IPS-20b (cell line): Measurements from ENCODE around the gene HADHB.

Source experiments
- H3K27ac ChIP-seq: one replicate; pipeline ENCODE4 v1.5.1; 2013; ENCODE audit warnings: low read length
- H3K27me3 ChIP-seq: 2 replicates; pipeline ENCODE4 v1.6.1; 2013; ENCODE audit warnings: mild to moderate bottlenecking, low read length, inconsistent platforms; ENCODE audit not compliant: insufficient read depth
- H3K36me3 ChIP-seq: 2 replicates; pipeline ENCODE4 v1.6.1; 2013; ENCODE audit warnings: low read depth, mild to moderate bottlenecking, inconsistent platforms, low read length, moderate library complexity; ENCODE audit not compliant: insufficient read depth
- H3K4me1 ChIP-seq: 2 replicates; pipeline ENCODE4 v1.6.1; 2013; ENCODE audit warnings: mild to moderate bottlenecking, control low read depth, inconsistent platforms, low read length, moderate library complexity; ENCODE audit not compliant: insufficient read depth
- H3K4me3 ChIP-seq: 2 replicates; pipeline ENCODE4 v1.5.1; 2013; ENCODE audit warnings: mild to moderate bottlenecking, low read length, inconsistent platforms
- H3K9ac ChIP-seq: 2 replicates; pipeline ENCODE4 v1.6.1; 2013; ENCODE audit warnings: low read depth, mild to moderate bottlenecking, inconsistent platforms, low read length, moderate library complexity
- H3K9me3 ChIP-seq: 2 replicates; pipeline ENCODE4 v1.6.1; 2013; ENCODE audit warnings: mild to moderate bottlenecking, low read depth, low read length, inconsistent platforms; ENCODE audit not compliant: insufficient read depth

Gene HADHB

GRCh38 chr2:26244309-26245230, at the start of gene HADHB, which contains the start of gene HADHA:
TSS of gene HADHB (plus strand) at chr2:26244939. CDS start at chr2:26254255, 9,316 bp downstream.
TSS of gene HADHA (minus strand) at chr2:26244632. CDS start at chr2:26244596, 36 bp downstream.
- no peaks in the 10 kb centered on the region for H3K9me3 ChIP-seq
- H3K4me3 ChIP-seq = peak within 1 kb of the TSS; percentile 94
- peak within 1 kb of the TSS; percentile 79 for H3K9ac ChIP-seq
- H3K27ac ChIP-seq = no peak within 1 kb of the TSS
- H3K36me3 ChIP-seq = no peaks in the 10 kb centered on the region
- H3K4me1 ChIP-seq = peaks cover 3% of the 10 kb centered on the region; the same call in 1 of the 2 replicates
- no peaks in the 10 kb centered on the region for H3K27me3 ChIP-seq

- Histone ChIP-seq H3K4me1 (no peaks in the 10 kb centered on the region), H3K4me3 (no peak overlapping the region), H3K36me3 (peaks cover 96% of the 10 kb centered on the region), H3K9ac (no peak overlapping the region), H3K27me3 (no peaks in the 10 kb centered on the region), H3K9me3 (no peaks in the 10 kb centered on the region), H3K27ac (no peak overlapping the region)
Observed at GRCh38 chr2:26195040-26195984, 49.4 kb upstream of the HADHB start.

DNA sequence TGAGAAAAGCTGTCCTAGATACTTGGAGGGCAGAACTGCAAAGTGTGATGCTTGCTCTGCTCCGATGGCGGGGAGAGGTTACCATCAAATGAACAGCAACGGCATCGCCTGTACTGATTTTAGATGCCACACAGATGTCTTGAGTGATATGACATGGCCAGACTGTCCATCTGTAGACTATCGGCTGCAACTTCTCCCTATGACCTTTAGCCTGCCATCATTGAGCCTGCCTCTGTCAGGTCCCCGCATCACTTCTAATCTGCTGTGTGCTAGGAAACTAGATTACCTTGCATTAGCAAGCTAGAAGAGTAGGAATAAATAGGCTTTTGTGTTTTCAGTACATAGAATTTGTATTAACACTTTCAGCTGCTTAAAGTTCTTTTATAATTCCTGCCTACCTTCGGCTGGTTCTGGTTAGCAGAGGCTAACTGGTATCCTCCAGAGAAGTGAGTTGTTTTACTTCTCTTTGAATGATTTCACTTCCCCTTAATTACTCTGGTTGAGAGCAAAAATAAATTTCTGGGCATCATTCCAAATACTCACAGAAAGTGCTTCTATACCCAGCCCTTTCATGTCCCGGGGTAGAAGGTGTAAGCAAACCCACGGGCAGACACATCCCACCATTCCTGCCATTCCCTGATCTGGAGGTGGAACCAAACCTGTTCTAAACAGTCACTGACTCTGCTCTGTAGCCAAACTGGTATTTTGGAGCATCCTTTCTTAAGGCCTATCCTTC, 47.9 kb upstream of the HADHB start:
- peaks cover 95% of the 10 kb centered on the region for H3K36me3 ChIP-seq
- no peak overlapping the region for H3K4me3 ChIP-seq

GRCh38 chr2:26197516-26197915, 47.2 kb upstream of the HADHB start:
- Histone ChIP-seq H3K4me3 (no peak overlapping the region), H3K9ac (no peak overlapping the region), H3K4me1 (no peaks in the 10 kb centered on the region), H3K27ac (no peak overlapping the region), H3K9me3 (no peaks in the 10 kb centered on the region), H3K27me3 (no peaks in the 10 kb centered on the region), H3K36me3 (peaks cover 95% of the 10 kb centered on the region)

More for the DNA sequence above, 47.9 kb upstream of the HADHB start:
- H3K9me3 ChIP-seq = no peaks in the 10 kb centered on the region
- H3K9ac ChIP-seq = no peak overlapping the region
- H3K4me1 ChIP-seq = no peaks in the 10 kb centered on the region
- H3K27me3 ChIP-seq = no peaks in the 10 kb centered on the region
- no peak overlapping the region for H3K27ac ChIP-seq

DNA sequence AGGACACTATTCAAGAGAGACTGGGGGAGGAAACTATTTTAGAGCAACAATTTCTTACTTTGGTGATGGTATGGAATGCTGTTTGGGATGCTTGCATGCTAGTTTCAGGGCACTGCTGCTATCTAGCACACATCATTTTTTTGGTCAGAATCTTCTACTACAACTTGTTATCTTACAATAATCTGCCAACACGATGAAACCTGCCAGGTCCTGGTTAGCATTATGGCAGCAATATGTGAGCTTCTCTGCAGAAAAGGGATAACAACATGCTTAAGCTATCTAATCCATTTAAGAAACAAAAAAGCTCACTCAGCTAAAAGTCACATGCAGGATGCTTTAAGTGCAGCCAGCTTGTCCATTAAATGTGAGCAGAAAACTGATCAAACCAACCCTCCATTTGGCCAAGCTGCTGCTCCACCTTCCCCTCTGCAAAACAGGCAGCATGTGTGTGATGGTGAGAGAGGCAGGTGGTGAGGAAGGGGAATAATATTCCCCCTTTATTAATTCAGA, 41.7 kb upstream of the HADHB start:
- Histone ChIP-seq H3K4me3 (no peak overlapping the region), H3K9me3 (no peaks in the 10 kb centered on the region), H3K36me3 (peaks cover 71% of the 10 kb centered on the region), H3K4me1 (no peaks in the 10 kb centered on the region; the same call in 1 of the 2 replicates), H3K27me3 (no peaks in the 10 kb centered on the region), H3K9ac (no peak overlapping the region), H3K27ac (no peak overlapping the region)

DNA sequence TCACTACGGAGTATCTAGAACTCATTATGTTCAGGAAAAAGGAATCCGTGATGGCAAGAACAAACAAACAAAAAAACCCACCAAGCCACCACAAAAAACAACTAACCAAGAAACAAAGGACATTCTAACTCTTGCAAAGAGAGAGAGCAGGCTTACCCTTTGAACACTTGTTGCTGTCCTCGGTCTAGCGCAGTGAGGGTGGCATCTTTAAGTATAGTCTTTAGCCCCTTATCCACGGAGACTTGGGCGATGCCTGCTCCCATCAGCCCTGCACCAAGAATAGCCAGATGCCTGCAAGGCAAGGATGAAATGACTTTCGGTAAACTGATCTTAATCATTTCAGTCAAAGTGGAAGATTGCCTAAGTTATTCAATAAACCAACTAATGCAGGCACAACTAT, 40.8 kb upstream of the HADHB start:
- no peak overlapping the region for H3K9ac ChIP-seq
- H3K9me3 ChIP-seq = no peaks in the 10 kb centered on the region
- H3K4me3 ChIP-seq = no peak overlapping the region
- no peak overlapping the region for H3K27ac ChIP-seq
- no peaks in the 10 kb centered on the region; the same call in 1 of the 2 replicates for H3K4me1 ChIP-seq
- H3K36me3 ChIP-seq = peaks cover 71% of the 10 kb centered on the region
- no peaks in the 10 kb centered on the region for H3K27me3 ChIP-seq

GRCh38 chr2:26212011-26212410, 32.7 kb upstream of the HADHB start:
- no peak overlapping the region for H3K4me3 ChIP-seq
- no peak overlapping the region for H3K27ac ChIP-seq
- H3K9ac ChIP-seq = no peak overlapping the region
- peaks cover 88% of the 10 kb centered on the region for H3K36me3 ChIP-seq
- no peaks in the 10 kb centered on the region for H3K4me1 ChIP-seq
- no peaks in the 10 kb centered on the region for H3K9me3 ChIP-seq
- no peaks in the 10 kb centered on the region for H3K27me3 ChIP-seq

DNA sequence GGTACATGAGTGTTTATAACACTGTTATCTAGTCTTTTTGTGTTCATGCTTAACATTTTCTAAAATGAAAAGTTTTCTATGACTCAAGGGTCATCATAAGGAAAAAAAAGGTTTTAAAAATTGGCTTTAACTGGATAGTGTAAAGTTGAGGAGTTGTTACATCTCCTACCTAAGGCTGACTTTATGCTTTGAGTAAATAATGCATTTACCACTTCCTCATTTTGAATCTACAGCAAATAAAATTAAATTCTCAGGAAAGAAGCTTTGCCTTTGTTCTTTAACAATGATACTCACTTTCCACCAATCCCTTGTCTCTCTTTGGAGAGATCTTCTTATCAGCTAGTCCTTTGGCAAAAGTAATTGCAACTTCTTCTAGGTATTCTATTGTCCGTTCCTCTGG, 30.0 kb upstream of the HADHB start:
- Histone ChIP-seq H3K27me3 (no peaks in the 10 kb centered on the region), H3K36me3 (peaks cover 76% of the 10 kb centered on the region), H3K9ac (no peak overlapping the region), H3K4me3 (no peak overlapping the region), H3K9me3 (no peaks in the 10 kb centered on the region), H3K4me1 (no peaks in the 10 kb centered on the region), H3K27ac (no peak overlapping the region)

DNA sequence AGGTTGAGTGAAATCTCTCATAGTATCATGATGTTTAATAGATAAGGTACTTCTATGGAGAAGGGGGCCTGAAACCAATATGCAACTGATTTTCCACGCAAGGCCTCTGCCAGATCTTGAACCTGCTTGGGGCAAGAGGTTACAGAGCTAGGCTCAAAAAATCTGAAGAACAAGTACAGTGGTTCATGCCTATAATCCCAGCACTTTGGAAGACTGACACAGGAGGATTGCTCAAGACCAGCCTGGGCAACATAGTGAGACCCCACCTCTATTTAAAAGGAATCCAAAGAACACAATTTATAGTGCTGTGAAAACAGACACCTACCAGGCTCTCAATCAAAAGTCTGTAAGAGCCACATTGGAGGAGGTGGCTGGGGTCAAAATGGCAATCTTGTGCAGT, 28.9 kb upstream of the HADHB start:
- Histone ChIP-seq H3K27me3 (no peaks in the 10 kb centered on the region), H3K36me3 (peaks cover 75% of the 10 kb centered on the region), H3K4me1 (no peaks in the 10 kb centered on the region), H3K9me3 (no peaks in the 10 kb centered on the region), H3K4me3 (no peak overlapping the region), H3K27ac (no peak overlapping the region), H3K9ac (no peak overlapping the region)

- Histone ChIP-seq H3K9ac (no peak overlapping the region), H3K4me3 (no peak overlapping the region), H3K9me3 (no peaks in the 10 kb centered on the region), H3K27ac (no peak overlapping the region), H3K36me3 (peaks cover 68% of the 10 kb centered on the region), H3K4me1 (no peaks in the 10 kb centered on the region), H3K27me3 (no peaks in the 10 kb centered on the region)
Observed at GRCh38 chr2:26216587-26216986, 28.2 kb upstream of the HADHB start.

- peaks cover 56% of the 10 kb centered on the region for H3K36me3 ChIP-seq
- no peak overlapping the region for H3K9ac ChIP-seq
- H3K4me3 ChIP-seq = no peak overlapping the region
- H3K27me3 ChIP-seq = no peaks in the 10 kb centered on the region
- H3K27ac ChIP-seq = no peak overlapping the region
- H3K9me3 ChIP-seq = no peaks in the 10 kb centered on the region
- no peaks in the 10 kb centered on the region for H3K4me1 ChIP-seq
Observed at GRCh38 chr2:26217720-26218119, 27.0 kb upstream of the HADHB start.
